ENCODE results near the gene KCNMA1.

GRCh38 chr10:77398558-77398957, 239.1 kb downstream of the KCNMA1 start:
- TF ChIP-seq CTCF (IDR thresholded peaks at IDR 0.05), result no peak
- TF ChIP-seq POLR2A (IDR thresholded peaks at IDR 0.05), result no peak
